Pancreas (tissue), 10 donors: ENCODE data around the gene SLC2A11. TPM values are rescaled to one million over a fixed set of nuclear protein-coding genes. Genes with fewer than 3 reads are reported as not detected.
A peak's percentile ranks its signal among the peaks of the same experiment; 100 is the strongest.

ENCODE experiments used
- ATAC-seq, 4 donors: fragments of 200-7000 bp; cut with Tn5 transposase; one replicate each; pipeline versions ENCODE4 v1.8.0 to v1.9.1; 2020; ENCODE audit warnings: mild to moderate bottlenecking in 4 of 4, moderate library complexity in 4 of 4
- DNase-seq, 6 donors: peaks; one replicate each; pipeline ENCODE4 v3.0.0-alpha.2; 2020
- FAIRE-seq: peaks from 2 replicates; lab custom pipeline; 2012; peaks lifted over from hg19 to GRCh38; lab: Jason Lieb, UNC
- H3K27ac ChIP-seq, 4 donors: fragments of 200-600 bp; sonication (generic); 1 replicate in 3 of 4; 2 replicates in 1 of 4; pipeline versions ENCODE4 v1.5.0 to v1.8.0; 2020
- H3K27me3 ChIP-seq, 4 donors: fragments of 200-600 bp; one replicate each; pipeline ENCODE4 v1.8.0; 2021
- H3K36me3 ChIP-seq, 3 donors: fragments of 200-600 bp; sonication (generic) in 1 of 3; one replicate each; pipeline versions ENCODE4 v1.5.0 to v1.8.0; 2020 to 2021
- H3K4me1 ChIP-seq, 3 donors: fragments of 200-600 bp; one replicate each; pipeline ENCODE4 v1.8.0; 2021
- H3K4me3 ChIP-seq, 4 donors: fragments of 200-600 bp; sonication (generic) in 2 of 4; one replicate each; pipeline versions ENCODE4 v1.5.0 to v1.8.0; 2020 to 2021
- H3K9me3 ChIP-seq, 4 donors: fragments of 200-600 bp; one replicate each; pipeline ENCODE4 v1.8.0; 2021
- WGBS, 2 donors: extraction: QIAGEN DNeasy Blood & Tissue Kit; methylation state at CpG; one replicate each; pipeline ENCODE4 v1.1.7; 2013; 5-methylcytosine and 5-hydroxymethylcytosine counted together
- intact Hi-C, 3 donors: fragments of 100-400 bp; cut with DNase I; formaldehyde crosslinking; loops; one replicate each; pipeline versions ENCODE4 v1.11.1 to v1.14.2; 2022
- polyA plus RNA-seq, 2 donors: library from polyadenylated mRNA; stranded (reverse); fragments of 200-250 nt; gene quantifications; one replicate each; pipeline ENCODE4 v1.2.3, GENCODE V29; 2013
- total RNA-seq, 6 donors: library from RNA; stranded (reverse); fragmentation: NEBNext Ultra II Directional in 4 of 6; extraction: Animal tissue kit (Norgen Biotek cat#: 25700) in 4 of 6; gene quantifications; one replicate each; pipeline versions ENCODE4 v1.2.1 to v1.2.4, GENCODE V29; 2021 to 2023
- TF ChIP-seq, protein P1 (sequence below), 4 donors: fragments of 200-600 bp; sonication (generic) in 3 of 4; IDR thresholded peaks; one replicate each; pipeline versions ENCODE4 v1.5.0 to v1.8.0; 2021; ENCODE audit warnings: antibody characterized with exemption in 4 of 4
- donor health status: healthy with polysubstance abuse.
- donor health status: DM: no; HTN: no; CAD: no; lungs with moderate emphysema.
- donor health status: DM: no; HTN: no; CAD: no.
- donor health status: control.
- donor health status: control.
- donor health status: Bipolar disorder and iron deficiency.
- donor health status: DM: yes; HTN: yes; CAD: no.
- donor health status: DM: no; HTN: no; CAD: no.
- donor health status: DM: no; HTN: no; CAD: no.
- donor health status: DM: yes; HTN: yes; CAD: no.

Gene SLC2A11
- total and polyA plus RNA-seq, 8 donors: 10.3 to 21.9 (median 17.8) TPM

DNA sequence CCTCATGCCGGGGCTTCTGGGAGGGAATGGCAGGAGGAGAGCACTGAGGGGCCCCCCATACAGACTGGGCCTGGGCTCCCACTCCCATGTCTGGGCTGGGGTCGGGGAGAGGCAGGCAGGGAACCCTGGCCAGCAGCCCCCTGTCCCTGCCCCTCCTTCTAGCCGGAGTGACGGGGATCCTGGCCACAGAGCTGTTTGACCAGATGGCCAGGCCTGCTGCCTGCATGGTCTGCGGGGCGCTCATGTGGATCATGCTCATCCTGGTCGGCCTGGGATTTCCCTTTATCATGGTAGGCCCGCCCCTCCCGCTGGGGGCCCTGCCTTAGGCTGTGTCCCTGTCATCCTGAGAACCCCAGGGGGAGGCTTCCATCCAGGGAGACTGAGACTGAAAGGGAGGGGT lies 26.5 kb downstream of the SLC2A11 start:
- FAIRE-seq (no peak), ATAC-seq (no peak), DNase-seq (peak in 1 of 6 donors; percentile 52)
- TF ChIP-seq, protein P1, sequence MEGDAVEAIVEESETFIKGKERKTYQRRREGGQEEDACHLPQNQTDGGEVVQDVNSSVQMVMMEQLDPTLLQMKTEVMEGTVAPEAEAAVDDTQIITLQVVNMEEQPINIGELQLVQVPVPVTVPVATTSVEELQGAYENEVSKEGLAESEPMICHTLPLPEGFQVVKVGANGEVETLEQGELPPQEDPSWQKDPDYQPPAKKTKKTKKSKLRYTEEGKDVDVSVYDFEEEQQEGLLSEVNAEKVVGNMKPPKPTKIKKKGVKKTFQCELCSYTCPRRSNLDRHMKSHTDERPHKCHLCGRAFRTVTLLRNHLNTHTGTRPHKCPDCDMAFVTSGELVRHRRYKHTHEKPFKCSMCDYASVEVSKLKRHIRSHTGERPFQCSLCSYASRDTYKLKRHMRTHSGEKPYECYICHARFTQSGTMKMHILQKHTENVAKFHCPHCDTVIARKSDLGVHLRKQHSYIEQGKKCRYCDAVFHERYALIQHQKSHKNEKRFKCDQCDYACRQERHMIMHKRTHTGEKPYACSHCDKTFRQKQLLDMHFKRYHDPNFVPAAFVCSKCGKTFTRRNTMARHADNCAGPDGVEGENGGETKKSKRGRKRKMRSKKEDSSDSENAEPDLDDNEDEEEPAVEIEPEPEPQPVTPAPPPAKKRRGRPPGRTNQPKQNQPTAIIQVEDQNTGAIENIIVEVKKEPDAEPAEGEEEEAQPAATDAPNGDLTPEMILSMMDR (IDR thresholded peaks at IDR 0.05): no peak
- intact Hi-C loops: no loop called here
- 94 to 97% methylated on average over 9 of the region's 9 CpGs for WGBS, 2 donors
- Histone ChIP-seq H3K4me3 (no peak overlapping the region), H3K27me3 (no peaks in the 10 kb centered on the region), H3K9me3 (no peaks in the 10 kb centered on the region), H3K36me3 (peaks cover 0 to 4% (median 0%) of the 10 kb centered on the region in 3 donors), H3K27ac (no peak overlapping the region), H3K4me1 (no peaks in the 10 kb centered on the region)

DNA sequence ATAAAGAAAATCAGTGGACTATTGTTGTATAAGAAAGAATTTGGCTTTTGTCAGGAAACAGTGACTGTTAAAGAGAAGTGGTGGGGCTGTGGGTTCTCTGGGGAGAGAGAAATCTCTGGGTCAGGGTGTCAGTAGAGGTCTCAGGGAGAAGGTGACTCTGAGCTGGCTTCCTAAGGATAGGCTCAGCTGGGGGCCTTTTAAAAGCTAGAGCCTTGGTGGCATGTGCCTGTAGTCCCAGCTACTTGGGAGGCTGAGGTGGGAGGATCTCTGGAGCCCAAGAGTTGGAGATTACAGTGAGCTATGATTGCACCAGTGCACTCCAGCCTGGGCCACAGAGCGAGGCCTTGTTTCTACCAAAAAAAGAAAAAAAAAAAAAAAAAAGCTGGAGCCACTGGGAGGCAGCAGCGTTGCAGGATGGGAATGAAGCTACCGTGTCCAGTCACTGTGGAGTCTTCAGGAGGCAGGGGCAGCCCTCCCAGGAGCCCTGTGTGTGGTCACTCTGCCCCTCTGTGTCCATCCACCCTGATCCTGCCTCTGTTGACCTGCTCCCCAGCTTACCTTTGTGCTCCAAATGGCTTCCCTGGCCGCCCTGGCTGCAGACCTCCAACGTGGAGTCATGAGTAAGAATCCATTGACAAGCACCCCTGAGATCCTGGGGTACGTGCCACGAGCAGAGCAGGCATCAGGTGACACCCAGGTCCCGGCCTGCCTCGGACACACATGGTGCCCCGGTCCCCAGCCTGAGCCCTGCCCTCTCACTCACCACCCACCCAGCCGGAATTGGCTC lies 31.1 kb downstream of the SLC2A11 start:
- peak in 1 of 6 donors; percentile 56 for DNase-seq
- ATAC-seq: no peak
- Histone ChIP-seq H3K9me3 (no peaks in the 10 kb centered on the region), H3K36me3 (peaks cover 0 to 4% (median 0%) of the 10 kb centered on the region in 3 donors), H3K4me3 (no peak overlapping the region), H3K27ac (no peak overlapping the region), H3K27me3 (no peaks in the 10 kb centered on the region), H3K4me1 (peaks cover 0 to 4% (median 0%) of the 10 kb centered on the region in 3 donors)
- FAIRE-seq: no peak
- intact Hi-C loops: no loop called here
- TF ChIP-seq, protein P1 (IDR thresholded peaks at IDR 0.05): no peak
- 85 to 86% methylated on average over 11 of the region's 11 CpGs for WGBS, 2 donors

- no peak for DNase-seq
These were observed 31.9 kb downstream of the SLC2A11 start for GRCh38 chr22:23889620-23890019.

GRCh38 chr22:23891726-23892125 lies 34.1 kb downstream of the SLC2A11 start:
- Histone ChIP-seq H3K27ac (no peak overlapping the region), H3K4me1 (peaks cover 0 to 10% (median 0%) of the 10 kb centered on the region in 3 donors), H3K36me3 (no peaks in the 10 kb centered on the region), H3K9me3 (no peaks in the 10 kb centered on the region), H3K27me3 (no peaks in the 10 kb centered on the region), H3K4me3 (no peak overlapping the region)
- intact Hi-C loops: no loop called here
- 82 to 83% methylated on average over 7 of the region's 7 CpGs for WGBS, 2 donors
- no peak for DNase-seq
- no peak for FAIRE-seq
- ATAC-seq: no peak
- TF ChIP-seq, protein P1 (IDR thresholded peaks at IDR 0.05): no peak

More at GRCh38 chr22:23889620-23890019, 31.9 kb downstream of the SLC2A11 start:
- no peak for FAIRE-seq
- intact Hi-C loops: no loop called here
- H3K27ac ChIP-seq: no peak overlapping the region
- no peaks in the 10 kb centered on the region for H3K9me3 ChIP-seq
- TF ChIP-seq, protein P1 (IDR thresholded peaks at IDR 0.05): no peak
- H3K36me3 ChIP-seq: peaks cover 0 to 4% (median 0%) of the 10 kb centered on the region in 3 donors
- WGBS, 2 donors: 68 to 75% methylated on average over 5 of the region's 5 CpGs
- peaks cover 0 to 4% (median 0%) of the 10 kb centered on the region in 3 donors for H3K4me1 ChIP-seq
- H3K4me3 ChIP-seq: no peak overlapping the region
- ATAC-seq: no peak
- no peaks in the 10 kb centered on the region for H3K27me3 ChIP-seq

- TF ChIP-seq, protein P1 (IDR thresholded peaks at IDR 0.05): no peak
- H3K27ac ChIP-seq: no peak overlapping the region
These were observed 34.5 kb downstream of the SLC2A11 start for GRCh38 chr22:23892130-23892529.

More at GRCh38 chr22:23892130-23892529, 34.5 kb downstream of the SLC2A11 start:
- 88 to 95% methylated on average over 2 of the region's 2 CpGs for WGBS, 2 donors
- intact Hi-C loops: no loop called here
- FAIRE-seq (no peak), ATAC-seq (no peak), DNase-seq (no peak)
- Histone ChIP-seq H3K4me1 (peaks cover 0 to 10% (median 0%) of the 10 kb centered on the region in 3 donors), H3K36me3 (no peaks in the 10 kb centered on the region), H3K4me3 (no peak overlapping the region), H3K9me3 (no peaks in the 10 kb centered on the region), H3K27me3 (no peaks in the 10 kb centered on the region)
